MM.1S (cell line): Measurements from ENCODE around the gene KCTD5.

Experiments used
- DNase-seq: peaks from one replicate; pipeline ENCODE4 v3.0.0-alpha.2; 2015
- H2AFZ ChIP-seq: fragments of 300-600 bp; sonication (generic); 2 replicates; pipeline ENCODE4 v1.6.0; 2016; ENCODE audit warnings: antibody characterized with exemption, low read length
- H3F3A ChIP-seq: fragments of 300-600 bp; sonication (generic); 2 replicates; pipeline ENCODE4 v1.6.1; 2016; ENCODE audit warnings: mild to moderate bottlenecking, antibody characterized with exemption, low read length, moderate library complexity, mixed read lengths; ENCODE audit not compliant: insufficient read depth
- H3K27ac ChIP-seq: fragments of 300-600 bp; sonication (generic); 2 replicates; pipeline ENCODE4 v1.5.1; 2016; ENCODE audit warnings: mild to moderate bottlenecking, low read length
- H3K27me3 ChIP-seq: fragments of 300-600 bp; sonication (generic); replicated peaks from 2 replicates; pipeline ENCODE4 v1.6.0; 2016; ENCODE audit warnings: low read length; ENCODE audit not compliant: insufficient read depth
- H3K36me3 ChIP-seq: fragments of 300-600 bp; sonication (generic); replicated peaks from 2 replicates; pipeline ENCODE4 v1.6.1; 2016; ENCODE audit warnings: mild to moderate bottlenecking, low read length, mixed read lengths; ENCODE audit not compliant: insufficient read depth
- H3K4me1 ChIP-seq: fragments of 300-600 bp; sonication (generic); 2 replicates; pipeline ENCODE4 v1.6.1; 2016; ENCODE audit warnings: low read length, mixed read lengths
- H3K4me2 ChIP-seq: fragments of 300-600 bp; sonication (generic); 2 replicates; pipeline ENCODE4 v1.6.0; 2016; ENCODE audit warnings: low read depth, low read length
- H3K4me3 ChIP-seq: fragments of 300-600 bp; sonication (generic); 2 replicates; pipeline ENCODE4 v1.5.1; 2016; ENCODE audit warnings: low read length, mixed read lengths
- H3K79me2 ChIP-seq: fragments of 300-600 bp; sonication (generic); 2 replicates; pipeline ENCODE4 v1.6.1; 2016; ENCODE audit warnings: mixed run types, low read length, mixed read lengths
- H3K9ac ChIP-seq: fragments of 300-600 bp; sonication (generic); 2 replicates; pipeline ENCODE4 v1.6.1; 2016; ENCODE audit warnings: low read length, mixed read lengths
- H3K9me2 ChIP-seq: fragments of 300-600 bp; sonication (generic); replicated peaks from 2 replicates; pipeline ENCODE4 v1.6.1; 2016; ENCODE audit warnings: mild to moderate bottlenecking, low read length, mixed read lengths; ENCODE audit not compliant: insufficient read depth
- H3K9me3 ChIP-seq: fragments of 300-600 bp; sonication (generic); replicated peaks from 2 replicates; pipeline ENCODE4 v1.6.1; 2016; ENCODE audit warnings: mild to moderate bottlenecking, low read length, mixed read lengths; ENCODE audit not compliant: insufficient read depth
- H4K20me1 ChIP-seq: fragments of 300-600 bp; sonication (generic); 2 replicates; pipeline ENCODE4 v1.6.1; 2016; ENCODE audit warnings: mild to moderate bottlenecking, low read length, moderate library complexity, mixed read lengths; ENCODE audit not compliant: insufficient read depth
- CTCF ChIP-seq: fragments of 300-600 bp; sonication (generic); IDR thresholded peaks from 2 replicates; pipeline ENCODE4 v1.5.1; 2016; ENCODE audit warnings: antibody characterized with exemption, low read length, mixed read lengths
- EZH2 ChIP-seq: fragments of 300-600 bp; sonication (generic); optimal IDR thresholded peaks from 2 replicates; pipeline ENCODE3; 2017; ENCODE audit warnings: low read depth, mild to moderate bottlenecking, antibody characterized with exemption, low read length, mixed read lengths
- EZH2phosphoT487 ChIP-seq: fragments of 300-600 bp; sonication (generic); IDR thresholded peaks from 2 replicates; pipeline ENCODE4 v1.6.1; 2018; ENCODE audit warnings: antibody characterized with exemption, low read length

Gene KCTD5

GRCh38 chr16:2724816-2725348, 42.6 kb downstream of the KCTD5 start:
- Histone ChIP-seq H3K4me1 (no peaks in the 10 kb centered on the region), H2AFZ (no peak overlapping the region), H3K4me3 (no peak overlapping the region), H3K4me2 (no peak overlapping the region), H3K9me3 (no peaks in the 10 kb centered on the region), H3K9ac (no peak overlapping the region), H3K36me3 (no peaks in the 10 kb centered on the region), H4K20me1 (no peaks in the 10 kb centered on the region), H3F3A (no peaks in the 10 kb centered on the region), H3K27me3 (peaks cover 17% of the 10 kb centered on the region), H3K27ac (no peak overlapping the region), H3K79me2 (no peaks in the 10 kb centered on the region), H3K9me2 (no peaks in the 10 kb centered on the region)
- TF ChIP-seq EZH2: no peak
- no peak for DNase-seq

GRCh38 chr16:2726923-2727322, 44.6 kb downstream of the KCTD5 start:
- Histone ChIP-seq H3K79me2 (no peaks in the 10 kb centered on the region), H2AFZ (no peak overlapping the region), H3K9ac (no peak overlapping the region), H3K4me2 (no peak overlapping the region), H3K27ac (no peak overlapping the region), H3K9me2 (no peaks in the 10 kb centered on the region), H4K20me1 (no peaks in the 10 kb centered on the region), H3K27me3 (peaks cover 32% of the 10 kb centered on the region), H3K4me3 (no peak overlapping the region), H3K9me3 (no peaks in the 10 kb centered on the region), H3F3A (no peaks in the 10 kb centered on the region), H3K4me1 (no peaks in the 10 kb centered on the region), H3K36me3 (no peaks in the 10 kb centered on the region)
- no peak for TF ChIP-seq EZH2phosphoT487
- TF ChIP-seq EZH2: no peak
- no peak for TF ChIP-seq CTCF
- no peak for DNase-seq

GRCh38 chr16:2728034-2728433, 45.7 kb downstream of the KCTD5 start:
- Histone ChIP-seq H3K4me1 (no peaks in the 10 kb centered on the region), H3K4me3 (no peak overlapping the region), H3K9me3 (no peaks in the 10 kb centered on the region), H4K20me1 (no peaks in the 10 kb centered on the region), H3K4me2 (no peak overlapping the region), H3K36me3 (no peaks in the 10 kb centered on the region), H3K79me2 (no peaks in the 10 kb centered on the region), H2AFZ (no peak overlapping the region), H3K27me3 (peaks cover 41% of the 10 kb centered on the region), H3K9me2 (no peaks in the 10 kb centered on the region), H3K9ac (no peak overlapping the region), H3K27ac (no peak overlapping the region), H3F3A (no peaks in the 10 kb centered on the region)
- no peak for DNase-seq
- TF ChIP-seq CTCF (no peak), EZH2 (no peak), EZH2phosphoT487 (no peak)

- Histone ChIP-seq H3K4me1 (no peaks in the 10 kb centered on the region), H3K27ac (no peak overlapping the region), H3K9ac (no peak overlapping the region), H3K9me3 (no peaks in the 10 kb centered on the region), H3K4me2 (no peak overlapping the region), H3F3A (no peaks in the 10 kb centered on the region), H2AFZ (no peak overlapping the region), H3K36me3 (no peaks in the 10 kb centered on the region), H3K4me3 (no peak overlapping the region), H3K79me2 (no peaks in the 10 kb centered on the region), H3K27me3 (peaks cover 24% of the 10 kb centered on the region), H4K20me1 (no peaks in the 10 kb centered on the region), H3K9me2 (no peaks in the 10 kb centered on the region)
- DNase-seq: no peak
- no peak for TF ChIP-seq EZH2
- TF ChIP-seq EZH2phosphoT487: no peak
- TF ChIP-seq CTCF: no peak
Measured at GRCh38 chr16:2734844-2735515, 52.7 kb downstream of the KCTD5 start.
